GM23338 (cell line): ENCODE data around the gene ZNF821. TPM values are rescaled to one million over a fixed set of nuclear protein-coding genes. Genes with fewer than 3 reads are reported as not detected.

ENCODE experiments used
- ATAC-seq: fragments of 200-7000 bp; cut with Tn5 transposase; 3 replicates; pipeline ENCODE4 v1.9.1; 2020
- DNase-seq: peaks from one replicate; pipeline ENCODE4 v3.0.0-alpha.2; 2015; ENCODE audit warnings: low spot score
- H2AFZ ChIP-seq: fragments of 200-600 bp; sonication (generic); 2 replicates; pipeline ENCODE4 v1.8.0; 2016; ENCODE audit warnings: antibody characterized with exemption, mild to moderate bottlenecking, moderate library complexity
- H3F3A ChIP-seq: fragments of 200-600 bp; sonication (generic); replicated peaks from 2 replicates; pipeline ENCODE4 v1.8.0; 2017; ENCODE audit warnings: antibody characterized with exemption, mixed run types, low read depth
- H3K27ac ChIP-seq: fragments of 200-600 bp; sonication (generic); 2 replicates; pipeline ENCODE4 v1.6.1; 2016; ENCODE audit warnings: low read depth
- H3K27me3 ChIP-seq: fragments of 200-600 bp; sonication (generic); 2 replicates; pipeline ENCODE4 v1.8.0; 2016; ENCODE audit warnings: mild to moderate bottlenecking, mixed run types, moderate library complexity; ENCODE audit not compliant: insufficient read depth
- H3K36me3 ChIP-seq: fragments of 200-600 bp; sonication (generic); 2 replicates; pipeline ENCODE4 v1.8.0; 2016; ENCODE audit warnings: mild to moderate bottlenecking; ENCODE audit not compliant: insufficient read depth
- H3K4me1 ChIP-seq: fragments of 200-600 bp; sonication (generic); 2 replicates; pipeline ENCODE4 v1.8.0; 2016; ENCODE audit warnings: mild to moderate bottlenecking, moderate library complexity; ENCODE audit not compliant: insufficient read depth
- H3K4me2 ChIP-seq: fragments of 200-600 bp; sonication (generic); 2 replicates; pipeline ENCODE4 v1.7.1; 2017; ENCODE audit warnings: mixed run types
- H3K4me3 ChIP-seq: fragments of 200-600 bp; sonication (generic); 2 replicates; pipeline ENCODE4 v1.6.1; 2016; ENCODE audit warnings: mixed run types
- H3K79me2 ChIP-seq: fragments of 200-600 bp; sonication (generic); replicated peaks from 2 replicates; pipeline ENCODE4 v1.8.0; 2017; ENCODE audit warnings: mild to moderate bottlenecking; ENCODE audit not compliant: insufficient read depth
- H3K9me2 ChIP-seq: fragments of 200-600 bp; sonication (generic); 2 replicates; pipeline ENCODE4 v1.8.0; 2017; ENCODE audit not compliant: insufficient read depth
- H4K20me1 ChIP-seq: fragments of 200-600 bp; sonication (generic); replicated peaks from 2 replicates; pipeline ENCODE4 v1.8.0; 2017; ENCODE audit warnings: mild to moderate bottlenecking; ENCODE audit not compliant: insufficient read depth
- H3K27ac Mint-ChIP-seq: 2 replicates; pipeline ENCODE4 v1.8.0; 2020; ENCODE audit warnings: inconsistent platforms, mild to moderate bottlenecking, moderate library complexity, mixed read lengths
- H3K27me3 Mint-ChIP-seq: 3 replicates; pipeline ENCODE4 v1.8.0; 2022; ENCODE audit warnings: low read depth, mild to moderate bottlenecking, moderate library complexity, mixed read lengths, inconsistent platforms; ENCODE audit not compliant: insufficient read depth, poor library complexity
- H3K36me3 Mint-ChIP-seq: 3 replicates; pipeline ENCODE4 v1.8.0; 2021; ENCODE audit warnings: low read depth, mild to moderate bottlenecking, inconsistent platforms, moderate library complexity, mixed read lengths
- H3K4me1 Mint-ChIP-seq: 3 replicates; pipeline ENCODE4 v1.8.0; 2020; ENCODE audit warnings: mild to moderate bottlenecking, inconsistent platforms, mixed read lengths
- H3K4me3 Mint-ChIP-seq: 3 replicates; pipeline ENCODE4 v1.8.0; 2021; ENCODE audit warnings: moderate library complexity, mild to moderate bottlenecking, inconsistent platforms, mixed read lengths
- H3K9me3 Mint-ChIP-seq: 3 replicates; pipeline ENCODE4 v1.8.0; 2020; ENCODE audit warnings: moderate library complexity, mild to moderate bottlenecking, inconsistent platforms, mixed read lengths
- CREB1 ChIP-seq: fragments of 250-450 bp; sonication (Bioruptor Pico); IDR thresholded peaks from 2 replicates; pipeline ENCODE4 v1.5.0; 2020; ENCODE audit warnings: low read depth, mild to moderate bottlenecking, moderate library complexity
- EZH2 ChIP-seq: fragments of 200-600 bp; sonication (generic); IDR thresholded peaks from one replicate; pipeline ENCODE4 v1.8.0; 2017; ENCODE audit warnings: antibody characterized with exemption, mild to moderate bottlenecking, low read depth; ENCODE audit not compliant: unreplicated experiment
- EZH2phosphoT487 ChIP-seq: fragments of 200-600 bp; sonication (generic); IDR thresholded peaks from one replicate; pipeline ENCODE4 v1.8.1; 2018; ENCODE audit warnings: antibody characterized with exemption; ENCODE audit not compliant: unreplicated experiment
- JUNB ChIP-seq: IDR thresholded peaks from one replicate; pipeline ENCODE4 v1.6.1; 2016; ENCODE audit warnings: antibody characterized with exemption; ENCODE audit not compliant: unreplicated experiment
- NANOG ChIP-seq: IDR thresholded peaks from 2 replicates; pipeline ENCODE4 v1.6.1; 2016; ENCODE audit warnings: antibody characterized with exemption, borderline replicate concordance
- POLR2AphosphoS5 ChIP-seq: IDR thresholded peaks from 2 replicates; pipeline ENCODE4 v1.6.1; 2016; ENCODE audit warnings: antibody characterized with exemption, low read depth
- STAT1 ChIP-seq: IDR thresholded peaks from one replicate; pipeline ENCODE4 v1.6.1; 2016; ENCODE audit warnings: antibody characterized with exemption; ENCODE audit not compliant: unreplicated experiment
- ZNF114 ChIP-seq: fragments of 250-450 bp; sonication (Bioruptor Pico); IDR thresholded peaks from 2 replicates; pipeline ENCODE4 v1.5.0; 2020; ENCODE audit warnings: mild to moderate bottlenecking, moderate library complexity
- ZNF331 ChIP-seq: fragments of 250-450 bp; sonication (Bioruptor Pico); IDR thresholded peaks from 2 replicates; pipeline ENCODE4 v1.5.0; 2020; ENCODE audit warnings: low read depth, mild to moderate bottlenecking, moderate library complexity
- polyA plus RNA-seq: library from polyadenylated mRNA; unstranded; fragments of >200 nt; fragmentation: Nextera tagmentation; extraction: Ambion mirVana; gene quantifications from 2 replicates; pipeline ENCODE4 v1.2.1, GENCODE V29; 2016
- total RNA-seq: library from RNA; depleted of rRNA; stranded (reverse); fragments of >200 nt; shearing (Covaris generic); gene quantifications from 2 replicates; pipeline ENCODE4 v1.2.3, GENCODE V29; 2014
- TF ChIP-seq, protein P1 (sequence below), 2 experiments: fragments of 200-600 bp in 1 of 2; sonication (generic) in 1 of 2; conservative IDR thresholded peaks; 2 replicates each; pipeline versions ENCODE4 v1.5.1 to v1.6.1; 2016 to 2017; ENCODE audit warnings: antibody characterized with exemption in 2 of 2, low read depth in 2 of 2, mild to moderate bottlenecking in 2 of 2, moderate library complexity in 1 of 2
- TF ChIP-seq, protein P2 (sequence below): IDR thresholded peaks from 2 replicates; pipeline ENCODE4 v1.6.1; 2016; ENCODE audit warnings: antibody characterized with exemption
- TF ChIP-seq, protein P3 (sequence below): fragments of 250-450 bp; sonication (Bioruptor Pico); IDR thresholded peaks from 2 replicates; pipeline ENCODE4 v1.5.0; 2020; ENCODE audit warnings: mild to moderate bottlenecking, moderate library complexity

The ZNF821 gene
- total and polyA plus RNA-seq, 2 experiments from 2014 or later = 13.3 to 14.8 TPM

DNA sequence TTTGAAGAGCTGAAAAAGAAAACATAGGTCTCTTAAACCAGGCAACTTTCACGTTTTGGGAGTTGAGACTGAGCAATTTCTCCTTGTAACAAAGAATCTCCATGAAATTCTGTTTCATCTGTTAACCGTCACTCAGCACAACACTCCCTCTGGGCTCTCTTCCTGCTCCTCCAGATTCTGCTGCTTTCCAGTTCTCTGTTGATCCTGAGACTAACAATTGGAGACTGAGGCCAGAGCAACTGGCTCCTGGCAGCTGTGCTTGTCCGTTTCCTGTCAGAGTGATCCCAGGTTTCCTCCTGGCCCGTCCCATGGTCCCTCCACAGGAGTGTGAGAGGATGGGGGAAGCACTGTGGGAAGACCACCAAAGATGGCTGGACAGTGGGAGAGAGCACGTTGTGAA is 43.8 kb upstream of the ZNF821 start:
- peaks cover 5% of the 10 kb centered on the region; the same call in 1 of the 2 replicates for H3F3A ChIP-seq
- no peak for DNase-seq
- H3K79me2 ChIP-seq = peaks cover 52% of the 10 kb centered on the region
- H3K36me3 Mint-ChIP-seq = peaks cover 74% of the 10 kb centered on the region
- no peaks in the 10 kb centered on the region for H3K4me1 Mint-ChIP-seq
- no peak overlapping the region for H3K27ac ChIP-seq
- H3K9me3 Mint-ChIP-seq = no peaks in the 10 kb centered on the region
- ATAC-seq = no peak
- H3K27me3 Mint-ChIP-seq = peaks cover 3% of the 10 kb centered on the region
- H2AFZ ChIP-seq = no peak overlapping the region
- H3K9me2 ChIP-seq = no peaks in the 10 kb centered on the region
- no peaks in the 10 kb centered on the region for H3K27me3 ChIP-seq
- no peak overlapping the region for H3K4me2 ChIP-seq
- peaks cover 51% of the 10 kb centered on the region for H4K20me1 ChIP-seq
- no peak for TF ChIP-seq STAT1
- TF ChIP-seq EZH2 = no peak
- no peak for TF ChIP-seq JUNB
- TF ChIP-seq ZNF114 (CRISPR knock-in tag) = no peak
- TF ChIP-seq POLR2AphosphoS5 = no peak
- H3K4me3 ChIP-seq = no peak overlapping the region
- H3K36me3 ChIP-seq = peaks cover 61% of the 10 kb centered on the region
- no peaks in the 10 kb centered on the region for H3K4me1 ChIP-seq
- no peak overlapping the region for H3K27ac Mint-ChIP-seq
- H3K4me3 Mint-ChIP-seq = no peak overlapping the region

- no peak overlapping the region for H3K4me3 Mint-ChIP-seq
- Histone ChIP-seq H3K27me3 (no peaks in the 10 kb centered on the region), H3F3A (peaks cover 5% of the 10 kb centered on the region; the same call in 1 of the 2 replicates), H3K4me3 (no peak overlapping the region), H4K20me1 (peaks cover 52% of the 10 kb centered on the region), H3K36me3 (peaks cover 65% of the 10 kb centered on the region), H2AFZ (no peak overlapping the region), H3K9me2 (no peaks in the 10 kb centered on the region), H3K4me1 (no peaks in the 10 kb centered on the region), H3K4me2 (no peak overlapping the region), H3K79me2 (peaks cover 52% of the 10 kb centered on the region), H3K27ac (no peak overlapping the region)
- ATAC-seq (no peak), DNase-seq (no peak)
- H3K9me3 Mint-ChIP-seq = no peaks in the 10 kb centered on the region
- H3K4me1 Mint-ChIP-seq = no peaks in the 10 kb centered on the region
- peaks cover 3% of the 10 kb centered on the region for H3K27me3 Mint-ChIP-seq
- peaks cover 78% of the 10 kb centered on the region for H3K36me3 Mint-ChIP-seq
- H3K27ac Mint-ChIP-seq = no peak overlapping the region
- TF ChIP-seq ZNF114 (CRISPR knock-in tag) = no peak
- TF ChIP-seq NANOG = no peak
- no peak for TF ChIP-seq JUNB
- TF ChIP-seq, protein P1, sequence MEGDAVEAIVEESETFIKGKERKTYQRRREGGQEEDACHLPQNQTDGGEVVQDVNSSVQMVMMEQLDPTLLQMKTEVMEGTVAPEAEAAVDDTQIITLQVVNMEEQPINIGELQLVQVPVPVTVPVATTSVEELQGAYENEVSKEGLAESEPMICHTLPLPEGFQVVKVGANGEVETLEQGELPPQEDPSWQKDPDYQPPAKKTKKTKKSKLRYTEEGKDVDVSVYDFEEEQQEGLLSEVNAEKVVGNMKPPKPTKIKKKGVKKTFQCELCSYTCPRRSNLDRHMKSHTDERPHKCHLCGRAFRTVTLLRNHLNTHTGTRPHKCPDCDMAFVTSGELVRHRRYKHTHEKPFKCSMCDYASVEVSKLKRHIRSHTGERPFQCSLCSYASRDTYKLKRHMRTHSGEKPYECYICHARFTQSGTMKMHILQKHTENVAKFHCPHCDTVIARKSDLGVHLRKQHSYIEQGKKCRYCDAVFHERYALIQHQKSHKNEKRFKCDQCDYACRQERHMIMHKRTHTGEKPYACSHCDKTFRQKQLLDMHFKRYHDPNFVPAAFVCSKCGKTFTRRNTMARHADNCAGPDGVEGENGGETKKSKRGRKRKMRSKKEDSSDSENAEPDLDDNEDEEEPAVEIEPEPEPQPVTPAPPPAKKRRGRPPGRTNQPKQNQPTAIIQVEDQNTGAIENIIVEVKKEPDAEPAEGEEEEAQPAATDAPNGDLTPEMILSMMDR (conservative IDR thresholded peaks at IDR 0.05; ENCODE audit: low read depth in 2 of 2) = no peak
- TF ChIP-seq EZH2 = no peak
- TF ChIP-seq, protein P2, sequence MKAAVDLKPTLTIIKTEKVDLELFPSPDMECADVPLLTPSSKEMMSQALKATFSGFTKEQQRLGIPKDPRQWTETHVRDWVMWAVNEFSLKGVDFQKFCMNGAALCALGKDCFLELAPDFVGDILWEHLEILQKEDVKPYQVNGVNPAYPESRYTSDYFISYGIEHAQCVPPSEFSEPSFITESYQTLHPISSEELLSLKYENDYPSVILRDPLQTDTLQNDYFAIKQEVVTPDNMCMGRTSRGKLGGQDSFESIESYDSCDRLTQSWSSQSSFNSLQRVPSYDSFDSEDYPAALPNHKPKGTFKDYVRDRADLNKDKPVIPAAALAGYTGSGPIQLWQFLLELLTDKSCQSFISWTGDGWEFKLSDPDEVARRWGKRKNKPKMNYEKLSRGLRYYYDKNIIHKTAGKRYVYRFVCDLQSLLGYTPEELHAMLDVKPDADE = no peak
- TF ChIP-seq, protein P3, sequence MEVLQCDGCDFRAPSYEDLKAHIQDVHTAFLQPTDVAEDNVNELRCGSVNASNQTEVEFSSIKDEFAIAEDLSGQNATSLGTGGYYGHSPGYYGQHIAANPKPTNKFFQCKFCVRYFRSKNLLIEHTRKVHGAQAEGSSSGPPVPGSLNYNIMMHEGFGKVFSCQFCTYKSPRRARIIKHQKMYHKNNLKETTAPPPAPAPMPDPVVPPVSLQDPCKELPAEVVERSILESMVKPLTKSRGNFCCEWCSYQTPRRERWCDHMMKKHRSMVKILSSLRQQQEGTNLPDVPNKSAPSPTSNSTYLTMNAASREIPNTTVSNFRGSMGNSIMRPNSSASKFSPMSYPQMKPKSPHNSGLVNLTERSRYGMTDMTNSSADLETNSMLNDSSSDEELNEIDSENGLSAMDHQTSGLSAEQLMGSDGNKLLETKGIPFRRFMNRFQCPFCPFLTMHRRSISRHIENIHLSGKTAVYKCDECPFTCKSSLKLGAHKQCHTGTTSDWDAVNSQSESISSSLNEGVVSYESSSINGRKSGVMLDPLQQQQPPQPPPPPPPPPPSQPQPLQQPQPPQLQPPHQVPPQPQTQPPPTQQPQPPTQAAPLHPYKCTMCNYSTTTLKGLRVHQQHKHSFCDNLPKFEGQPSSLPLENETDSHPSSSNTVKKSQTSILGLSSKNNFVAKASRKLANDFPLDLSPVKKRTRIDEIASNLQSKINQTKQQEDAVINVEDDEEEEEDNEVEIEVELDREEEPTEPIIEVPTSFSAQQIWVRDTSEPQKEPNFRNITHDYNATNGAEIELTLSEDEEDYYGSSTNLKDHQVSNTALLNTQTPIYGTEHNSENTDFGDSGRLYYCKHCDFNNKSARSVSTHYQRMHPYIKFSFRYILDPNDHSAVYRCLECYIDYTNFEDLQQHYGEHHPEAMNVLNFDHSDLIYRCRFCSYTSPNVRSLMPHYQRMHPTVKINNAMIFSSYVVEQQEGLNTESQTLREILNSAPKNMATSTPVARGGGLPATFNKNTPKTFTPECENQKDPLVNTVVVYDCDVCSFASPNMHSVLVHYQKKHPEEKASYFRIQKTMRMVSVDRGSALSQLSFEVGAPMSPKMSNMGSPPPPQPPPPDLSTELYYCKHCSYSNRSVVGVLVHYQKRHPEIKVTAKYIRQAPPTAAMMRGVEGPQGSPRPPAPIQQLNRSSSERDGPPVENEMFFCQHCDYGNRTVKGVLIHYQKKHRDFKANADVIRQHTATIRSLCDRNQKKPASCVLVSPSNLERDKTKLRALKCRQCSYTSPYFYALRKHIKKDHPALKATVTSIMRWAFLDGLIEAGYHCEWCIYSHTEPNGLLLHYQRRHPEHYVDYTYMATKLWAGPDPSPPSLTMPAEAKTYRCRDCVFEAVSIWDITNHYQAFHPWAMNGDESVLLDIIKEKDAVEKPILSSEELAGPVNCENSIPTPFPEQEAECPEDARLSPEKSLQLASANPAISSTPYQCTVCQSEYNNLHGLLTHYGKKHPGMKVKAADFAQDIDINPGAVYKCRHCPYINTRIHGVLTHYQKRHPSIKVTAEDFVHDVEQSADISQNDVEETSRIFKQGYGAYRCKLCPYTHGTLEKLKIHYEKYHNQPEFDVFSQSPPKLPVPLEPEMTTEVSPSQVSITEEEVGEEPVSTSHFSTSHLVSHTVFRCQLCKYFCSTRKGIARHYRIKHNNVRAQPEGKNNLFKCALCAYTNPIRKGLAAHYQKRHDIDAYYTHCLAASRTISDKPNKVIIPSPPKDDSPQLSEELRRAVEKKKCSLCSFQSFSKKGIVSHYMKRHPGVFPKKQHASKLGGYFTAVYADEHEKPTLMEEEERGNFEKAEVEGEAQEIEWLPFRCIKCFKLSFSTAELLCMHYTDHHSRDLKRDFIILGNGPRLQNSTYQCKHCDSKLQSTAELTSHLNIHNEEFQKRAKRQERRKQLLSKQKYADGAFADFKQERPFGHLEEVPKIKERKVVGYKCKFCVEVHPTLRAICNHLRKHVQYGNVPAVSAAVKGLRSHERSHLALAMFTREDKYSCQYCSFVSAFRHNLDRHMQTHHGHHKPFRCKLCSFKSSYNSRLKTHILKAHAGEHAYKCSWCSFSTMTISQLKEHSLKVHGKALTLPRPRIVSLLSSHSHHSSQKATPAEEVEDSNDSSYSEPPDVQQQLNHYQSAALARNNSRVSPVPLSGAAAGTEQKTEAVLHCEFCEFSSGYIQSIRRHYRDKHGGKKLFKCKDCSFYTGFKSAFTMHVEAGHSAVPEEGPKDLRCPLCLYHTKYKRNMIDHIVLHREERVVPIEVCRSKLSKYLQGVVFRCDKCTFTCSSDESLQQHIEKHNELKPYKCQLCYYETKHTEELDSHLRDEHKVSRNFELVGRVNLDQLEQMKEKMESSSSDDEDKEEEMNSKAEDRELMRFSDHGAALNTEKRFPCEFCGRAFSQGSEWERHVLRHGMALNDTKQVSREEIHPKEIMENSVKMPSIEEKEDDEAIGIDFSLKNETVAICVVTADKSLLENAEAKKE = no peak
- TF ChIP-seq EZH2phosphoT487 = no peak
- no peak for TF ChIP-seq ZNF331 (CRISPR knock-in tag)
- no peak for TF ChIP-seq CREB1 (CRISPR knock-in tag)
These were observed 43.4 kb upstream of the ZNF821 start for GRCh38 chr16:71927383-71927782.
